ENCODE measurements around the gene IL17B.
A peak's percentile ranks its signal among the peaks of the same experiment; 100 is the strongest.

IL17B gene

GRCh38 chr5:149357370-149358293 is 21.5 kb downstream of the IL17B start, which contains the start of gene PCYOX1L:
Gene PCYOX1L (plus strand): TSS chr5:149358046. CDS start chr5:149358069, 23 bp downstream.
- DNase-seq (ENCODE audit: low read depth, low spot score), result peak; percentile 79

- DNase-seq (ENCODE audit: low read depth, low spot score), result no peak
Measured at GRCh38 chr5:149356391-149356790, 22.7 kb downstream of the IL17B start.

- no peak for DNase-seq (ENCODE audit: low read depth, low spot score)
Measured at GRCh38 chr5:149355688-149356087, 23.4 kb downstream of the IL17B start.

GRCh38 chr5:149353911-149354310 is 25.2 kb downstream of the IL17B start:
- DNase-seq (ENCODE audit: low read depth, low spot score), result no peak

GRCh38 chr5:149352169-149352568 is 26.9 kb downstream of the IL17B start:
- DNase-seq (ENCODE audit: low read depth, low spot score), result no peak

GRCh38 chr5:149349382-149349781 is 29.7 kb downstream of the IL17B start:
- no peak for DNase-seq (ENCODE audit: low read depth, low spot score)

GRCh38 chr5:149348518-149348917 is 30.6 kb downstream of the IL17B start:
- no peak for DNase-seq (ENCODE audit: low read depth, low spot score)

GRCh38 chr5:149345892-149346222 is 33.2 kb downstream of the IL17B start:
- no peak for DNase-seq (ENCODE audit: low read depth, low spot score)

GRCh38 chr5:149345147-149345891 is 33.8 kb downstream of the IL17B start, which contains the start of gene GRPEL2:
Gene GRPEL2 (plus strand): TSS chr5:149345499. CDS start chr5:149345540, 41 bp downstream.
- peak; percentile 86 for DNase-seq (ENCODE audit: low read depth, low spot score)

GRCh38 chr5:149344151-149344550 is 34.9 kb downstream of the IL17B start:
- DNase-seq (ENCODE audit: low read depth, low spot score), result no peak

- no peak for DNase-seq (ENCODE audit: low read depth, low spot score)
Measured at GRCh38 chr5:149341876-149342275, 37.2 kb downstream of the IL17B start.

GRCh38 chr5:149340920-149341319 is 38.2 kb downstream of the IL17B start:
- DNase-seq (ENCODE audit: low read depth, low spot score), result no peak

GRCh38 chr5:149338364-149338763 is 40.7 kb downstream of the IL17B start:
- no peak for DNase-seq (ENCODE audit: low read depth, low spot score)

- DNase-seq (ENCODE audit: low read depth, low spot score), result no peak
Measured at GRCh38 chr5:149337736-149338135, 41.4 kb downstream of the IL17B start.

- DNase-seq (ENCODE audit: low read depth, low spot score), result no peak
Measured at GRCh38 chr5:149333711-149334443, 45.2 kb downstream of the IL17B start.

- DNase-seq (ENCODE audit: low read depth, low spot score), result no peak
Measured at GRCh38 chr5:149328177-149328576, 50.9 kb downstream of the IL17B start.

GRCh38 chr5:149326611-149327010 is 52.5 kb downstream of the IL17B start:
- no peak for DNase-seq (ENCODE audit: low read depth, low spot score)

- DNase-seq (ENCODE audit: low read depth, low spot score), result no peak
Measured at GRCh38 chr5:149325894-149326293, 53.2 kb downstream of the IL17B start.

- no peak for DNase-seq (ENCODE audit: low read depth, low spot score)
Measured at GRCh38 chr5:149325166-149325735, 53.8 kb downstream of the IL17B start.

- no peak for DNase-seq (ENCODE audit: low read depth, low spot score)
Measured at GRCh38 chr5:149324641-149325040, 54.5 kb downstream of the IL17B start.
